Activated CD8-positive, alpha-beta memory T cell treated with anti-CD3 and anti-CD28 coated beads for 36 hours (primary cell): ENCODE measurements around the gene RCHY1. TPM values are rescaled to one million over a fixed set of nuclear protein-coding genes. Genes with fewer than 3 reads are reported as not detected.
"Not testable (repeated sequence)": the region's sequence is repeated elsewhere in the genome, so short reads cannot be mapped to it uniquely, and the experiment has no call there.

Experiments used
- CTCF ChIA-PET: fragments of 350-600 bp; sonication (Branson Sonifier 250); formaldehyde crosslinking; loops from one replicate; lab custom pipeline; 2021; ENCODE audit warnings: antibody characterized with exemption; lab: Charles Lee
- POLR2A ChIA-PET: fragments of 350-600 bp; sonication (Branson Sonifier 250); formaldehyde crosslinking; loops from one replicate; lab custom pipeline; 2021; ENCODE audit warnings: antibody characterized with exemption; lab: Charles Lee
- total RNA-seq, 2 experiments: library from RNA; stranded (reverse); gene quantifications; one replicate each; pipeline ENCODE4 v1.2.3, GENCODE V29; 2021

RCHY1 gene
- total RNA-seq, 2 experiments from 2014 or later: 24.9 to 28.4 TPM

DNA sequence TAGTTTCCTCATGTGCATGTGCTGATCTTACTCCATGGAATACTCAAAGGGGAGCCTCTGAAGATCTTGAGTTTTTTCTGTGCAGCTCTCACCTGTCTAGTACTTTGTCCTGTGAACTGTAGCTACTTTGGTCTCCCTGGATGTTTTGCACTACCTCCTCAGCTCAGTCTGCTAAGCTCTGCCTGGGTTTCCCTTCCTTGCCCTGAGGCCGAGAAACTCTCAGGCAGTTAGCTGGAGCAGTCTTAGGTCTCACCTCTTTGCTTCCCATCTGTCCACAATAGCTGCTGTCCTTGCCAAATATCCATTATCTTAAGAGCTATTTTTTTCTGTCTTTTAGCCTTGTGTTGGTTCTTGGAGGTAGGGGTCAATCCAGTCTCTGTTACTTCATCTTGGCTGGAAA, 11.7 kb upstream of the RCHY1 start:
- ChIA-PET CTCF (no interaction called here), POLR2A (no interaction called here)

DNA sequence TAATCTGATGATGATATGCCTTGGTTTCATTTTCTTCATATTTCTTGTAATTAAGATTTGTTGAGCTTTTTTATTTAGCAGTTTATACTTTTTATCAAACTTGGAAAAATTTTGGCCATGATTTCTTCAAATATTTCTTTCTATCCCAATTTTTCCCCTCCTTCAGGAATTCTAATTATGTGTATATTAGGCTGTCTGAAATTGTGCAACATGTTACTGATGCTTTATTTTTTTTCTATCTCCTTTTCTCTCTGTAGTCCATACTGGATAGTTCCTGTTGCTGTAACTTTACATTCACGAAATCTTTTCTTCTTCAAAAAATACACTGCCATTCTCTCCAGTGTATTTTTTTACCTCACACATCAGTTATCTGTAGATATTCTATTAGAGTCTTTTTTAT, 10.9 kb upstream of the RCHY1 start:
- POLR2A ChIA-PET: interaction anchor here (0.7 kb wide), 1 partner anchor 143 kb away, joined by 3 read pairs; no protein-coding TSS in a partner anchor
- CTCF ChIA-PET: no interaction called here

GRCh38 chr4:75519452-75519851, 5.2 kb upstream of the RCHY1 start:
- CTCF ChIA-PET, POLR2A ChIA-PET: not testable (repeated sequence)

GRCh38 chr4:75516144-75516543, 1.9 kb upstream of the RCHY1 start:
- POLR2A ChIA-PET: no interaction called here
- CTCF ChIA-PET: no interaction called here

- POLR2A ChIA-PET: interaction anchor here (0.8 kb wide), 1 partner anchor 139 kb away, joined by 3 read pairs; no protein-coding TSS in a partner anchor
These were observed 878 bp upstream of the RCHY1 start for GRCh38 chr4:75514949-75515612.

GRCh38 chr4:75513526-75514130, 575 bp downstream of the RCHY1 start:
- CTCF ChIA-PET: no interaction called here
- POLR2A ChIA-PET: interaction anchor here (1.0 to 1.2 kb wide), 2 partner anchors 16 to 18 kb away, joined by 3 read pairs; no protein-coding TSS in a partner anchor

More at GRCh38 chr4:75514949-75515612, 878 bp upstream of the RCHY1 start:
- CTCF ChIA-PET: interaction anchor here (0.6 to 1.0 kb wide), 3 partner anchors 56 to 145 kb away, joined by 3 to 4 read pairs (median 4); no protein-coding TSS in a partner anchor

DNA sequence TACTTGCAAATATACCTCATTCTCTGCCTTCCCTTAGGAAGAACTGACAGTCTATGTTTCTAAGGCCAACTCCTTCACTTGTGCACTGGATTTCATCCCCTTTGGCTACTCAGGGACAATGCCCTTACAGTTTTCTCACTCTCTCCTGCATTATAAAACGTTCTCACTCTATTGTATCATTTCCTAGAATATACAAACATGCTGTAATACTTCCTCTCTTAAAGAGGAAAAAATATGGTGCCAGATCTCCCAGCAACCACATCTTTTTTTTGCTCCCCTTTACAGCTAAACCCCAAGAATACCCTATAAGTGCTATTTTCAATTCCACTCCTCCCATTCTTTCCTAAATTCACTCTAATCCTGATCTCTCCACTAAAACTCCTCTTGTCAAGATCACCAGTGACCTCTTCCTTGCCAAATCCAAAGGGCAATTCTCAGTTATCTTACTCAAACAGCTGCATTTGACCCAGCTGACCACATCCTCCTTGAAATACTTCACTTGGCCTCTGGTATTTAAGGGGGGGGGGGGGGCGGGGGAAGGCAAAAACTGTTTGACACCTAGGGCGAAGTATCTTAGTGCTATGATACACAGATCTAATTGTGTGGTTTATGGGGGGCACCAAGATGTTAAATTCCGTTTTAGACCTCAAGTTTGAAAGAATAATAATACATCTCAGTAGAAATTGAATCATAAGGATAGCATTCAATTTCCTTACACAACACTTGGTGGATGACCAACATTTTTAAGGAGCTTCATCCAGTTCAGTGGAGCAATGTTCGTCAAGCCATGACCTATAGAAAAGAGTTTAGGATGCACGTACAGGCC, 1.6 kb downstream of the RCHY1 start:
- ChIA-PET POLR2A (interaction anchor here (1.0 kb wide), 1 partner anchor 15 kb away, joined by 3 read pairs; no protein-coding TSS in a partner anchor), CTCF (no interaction called here)

GRCh38 chr4:75511841-75512240, 2.4 kb downstream of the RCHY1 start:
- POLR2A ChIA-PET: no interaction called here
- CTCF ChIA-PET: no interaction called here

DNA sequence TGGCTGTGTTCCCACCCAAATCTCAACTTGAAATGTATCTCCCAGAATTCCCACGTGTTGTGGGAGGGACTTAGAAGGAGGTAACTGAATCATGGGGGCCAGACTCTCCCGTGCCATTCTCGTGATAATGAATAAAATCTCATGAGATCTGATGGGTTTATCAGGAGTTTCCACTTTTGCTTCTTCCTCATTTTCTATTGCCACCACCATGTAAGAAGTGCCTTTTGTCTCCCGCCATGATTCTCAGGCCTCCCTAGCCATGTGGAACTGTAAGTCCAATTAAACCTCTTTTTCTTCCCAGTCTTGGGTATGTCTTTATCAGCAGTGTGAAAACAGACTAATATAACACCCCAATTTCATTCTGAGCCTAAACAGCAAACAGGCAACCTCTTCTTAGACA, 4.6 kb downstream of the RCHY1 start:
- POLR2A ChIA-PET, CTCF ChIA-PET: not testable (repeated sequence)

GRCh38 chr4:75505630-75506029, 8.6 kb downstream of the RCHY1 start:
- ChIA-PET POLR2A (no interaction called here), CTCF (no interaction called here)

DNA sequence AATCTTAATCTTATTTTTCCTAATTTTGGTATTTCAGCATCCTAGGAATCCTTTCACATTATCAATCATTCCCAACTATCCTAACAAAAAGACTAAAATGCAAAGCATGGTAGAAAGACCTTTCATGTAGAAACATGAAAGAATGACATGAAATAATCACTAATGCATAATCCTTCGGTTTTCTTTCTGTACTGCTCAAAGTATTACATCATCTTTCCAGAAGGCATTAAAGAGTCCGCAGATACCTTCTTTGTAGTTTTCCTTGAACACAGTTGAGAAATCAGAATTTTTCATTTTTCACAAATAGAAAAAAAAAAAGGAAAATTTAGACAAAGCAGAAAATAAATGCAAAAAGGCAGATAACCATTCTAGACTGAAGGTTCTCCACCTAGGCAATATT, 11.5 kb downstream of the RCHY1 start:
- POLR2A ChIA-PET: no interaction called here

DNA sequence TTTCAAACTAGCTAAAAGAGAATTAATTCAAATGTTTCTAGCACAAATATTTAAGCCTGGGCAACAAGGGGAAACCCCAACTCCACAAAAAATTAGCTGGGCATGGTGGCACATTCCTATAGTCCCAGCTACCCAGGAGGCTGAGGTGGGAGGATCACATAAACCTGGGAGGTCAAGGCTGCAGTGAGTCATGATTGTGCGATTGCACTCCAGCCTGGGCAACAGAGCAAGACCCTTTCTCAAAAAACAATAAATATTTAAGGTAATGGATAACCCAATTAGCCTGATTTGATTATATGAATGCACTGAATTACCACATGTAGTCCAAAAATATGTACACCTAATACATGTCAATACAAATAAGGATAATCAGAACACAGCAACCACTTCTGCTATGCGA, 14.3 kb downstream of the RCHY1 start:
- CTCF ChIA-PET: no interaction called here
- POLR2A ChIA-PET: no interaction called here

More for the DNA sequence above, 11.5 kb downstream of the RCHY1 start:
- CTCF ChIA-PET: no interaction called here

- POLR2A ChIA-PET: interaction anchor here (0.7 kb wide), 1 partner anchor 15 kb away, joined by 3 read pairs; no protein-coding TSS in a partner anchor
- CTCF ChIA-PET: no interaction called here
These were observed 16.2 kb downstream of the RCHY1 start for GRCh38 chr4:75498041-75498440.

DNA sequence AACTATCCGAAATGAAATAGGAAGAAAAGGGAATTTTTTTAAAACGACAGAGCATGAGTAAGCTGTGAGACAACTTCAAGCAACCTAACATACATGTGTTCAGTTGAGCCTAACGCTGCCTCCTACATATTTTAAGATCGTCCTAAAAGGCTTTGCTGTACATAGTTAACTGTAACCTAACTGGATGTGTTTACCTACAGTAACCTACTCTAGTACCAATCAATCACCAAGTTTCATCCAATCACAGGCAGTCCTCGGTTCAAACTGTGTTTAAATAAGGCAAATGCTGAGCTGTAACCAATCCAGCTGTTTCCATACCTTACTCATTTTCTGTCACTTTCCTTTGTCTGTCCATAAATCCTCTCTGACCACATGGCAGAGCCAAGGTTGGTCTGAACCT, 17.1 kb downstream of the RCHY1 start:
- CTCF ChIA-PET: no interaction called here
- POLR2A ChIA-PET: interaction anchor here (0.6 to 0.7 kb wide), 2 partner anchors 16 to 562 kb away, joined by 3 read pairs; no protein-coding TSS in a partner anchor

DNA sequence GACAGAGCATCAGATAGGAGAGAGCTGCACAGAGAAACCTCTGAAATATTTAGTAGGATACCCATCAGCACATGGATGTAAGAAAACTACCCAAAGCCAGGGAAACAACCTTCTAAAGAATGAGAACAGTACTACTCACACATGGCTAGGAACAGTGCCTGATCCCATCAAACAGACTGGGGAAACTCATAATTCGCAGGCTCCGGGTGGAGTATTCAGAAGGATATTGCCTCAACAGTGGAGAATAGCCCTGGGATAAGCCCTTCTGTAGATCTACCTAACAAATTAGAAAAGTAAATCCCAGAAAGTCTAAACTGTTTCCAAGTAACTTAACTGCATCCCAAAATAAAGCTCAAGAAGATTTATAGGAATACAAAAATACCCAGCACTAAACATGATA, 17.8 kb downstream of the RCHY1 start:
- CTCF ChIA-PET: no interaction called here
- POLR2A ChIA-PET: no interaction called here

DNA sequence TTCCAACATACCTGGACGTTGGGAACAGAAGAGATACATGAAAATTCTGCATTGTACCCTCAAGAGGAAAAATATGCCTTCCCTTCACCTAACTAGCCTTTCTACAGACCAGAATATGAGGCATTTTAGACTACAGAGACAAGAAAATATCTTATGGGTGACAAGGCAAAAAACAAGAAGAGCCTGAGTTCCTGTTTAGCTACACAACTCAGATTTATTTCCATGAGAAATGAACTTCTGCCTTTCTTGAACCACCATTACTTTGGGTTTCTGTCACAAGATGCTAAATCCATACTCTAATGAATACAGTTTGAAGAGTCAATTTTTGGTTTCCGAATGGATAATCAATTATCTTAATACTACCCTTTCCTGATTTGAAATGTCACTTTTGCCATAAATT, 18.7 kb downstream of the RCHY1 start:
- CTCF ChIA-PET: no interaction called here
- POLR2A ChIA-PET: interaction anchor here (1.0 kb wide), 1 partner anchor 19 kb away, joined by 3 read pairs; the partner anchor contains the start of genes RCHY1 and THAP6

DNA sequence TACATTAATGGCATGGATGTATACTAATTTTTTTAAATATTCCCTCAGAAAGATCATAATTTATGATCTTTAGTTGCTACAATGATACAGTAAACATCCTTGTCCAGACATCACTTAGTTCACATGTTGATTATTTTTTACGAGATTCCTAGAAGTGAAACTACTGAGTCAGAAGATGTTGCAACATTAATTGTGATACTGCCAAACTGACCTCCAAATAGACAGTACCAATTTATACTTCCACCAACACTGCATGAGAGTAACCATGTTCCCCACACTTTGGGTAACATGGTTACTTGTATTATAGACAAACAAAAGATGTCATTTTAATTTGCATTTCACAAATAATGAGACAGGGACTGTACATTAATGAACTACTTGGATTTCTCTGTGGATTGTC, 19.6 kb downstream of the RCHY1 start:
- ChIA-PET POLR2A (no interaction called here), CTCF (interaction anchor here (0.5 kb wide), 1 partner anchor 379 kb away, joined by 3 read pairs; no protein-coding TSS in a partner anchor)

DNA sequence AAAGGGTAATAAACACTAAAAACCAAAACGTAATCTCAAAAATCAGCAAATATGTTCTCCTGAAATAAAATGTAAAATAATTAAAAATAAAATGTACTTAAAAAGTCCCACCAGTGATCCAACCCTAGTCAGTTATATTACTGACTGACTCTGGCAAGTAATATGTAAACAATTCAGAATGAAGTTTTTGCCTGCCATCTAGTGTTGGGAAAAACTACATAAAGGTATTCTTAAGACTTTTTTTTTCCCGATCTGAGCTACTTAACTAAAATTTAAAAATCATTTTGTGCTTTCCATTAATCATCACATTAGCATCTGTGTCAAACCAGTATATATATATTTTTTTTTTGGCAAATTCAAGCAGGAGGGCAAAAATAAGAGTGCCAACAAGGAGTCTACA, 24.0 kb downstream of the RCHY1 start:
- ChIA-PET POLR2A (no interaction called here), CTCF (no interaction called here)

DNA sequence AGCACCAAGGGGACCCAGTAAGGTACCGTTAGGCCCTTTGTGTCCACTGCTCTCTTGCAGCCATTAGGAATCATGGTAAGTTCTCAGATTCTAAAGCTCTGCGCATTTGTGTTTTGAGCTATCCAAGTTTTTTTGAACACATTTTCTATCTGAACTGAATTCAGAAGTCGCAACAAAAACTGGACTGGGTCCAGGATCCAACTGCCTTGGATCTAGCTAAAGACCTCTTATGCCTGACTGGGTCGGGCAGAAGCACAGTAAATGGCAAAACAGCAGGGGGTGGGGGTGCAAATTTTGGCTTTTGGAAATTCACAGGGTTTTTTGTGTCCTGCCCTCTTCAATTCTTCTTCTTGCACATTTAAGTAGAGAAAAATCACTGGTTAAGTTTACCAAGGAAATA, 30.0 kb downstream of the RCHY1 start:
- CTCF ChIA-PET: interaction anchor here (0.6 kb wide), 1 partner anchor 126 kb away, joined by 3 read pairs; no protein-coding TSS in a partner anchor
- POLR2A ChIA-PET: no interaction called here

DNA sequence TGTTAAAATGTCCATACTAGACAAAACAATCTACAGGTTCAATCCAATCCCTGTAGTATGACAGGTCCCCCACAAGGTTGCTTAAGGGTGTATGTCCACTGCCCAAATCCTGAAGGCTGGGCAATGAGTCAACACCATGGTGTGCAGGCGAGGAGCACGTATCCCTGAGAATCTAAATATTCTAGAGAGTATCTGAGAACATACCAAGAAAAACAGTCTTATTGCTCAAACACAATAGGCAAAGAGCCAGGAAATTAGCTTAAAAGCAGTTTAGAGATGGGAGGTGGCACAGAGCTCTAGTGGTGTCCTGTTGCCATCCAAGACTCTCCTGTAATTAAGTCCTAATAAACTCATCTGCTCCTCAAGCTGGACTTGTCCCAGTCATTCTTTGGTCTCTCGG, 37.0 kb downstream of the RCHY1 start:
- ChIA-PET POLR2A (no interaction called here), CTCF (no interaction called here)
